ENCODE measurements around the gene RASSF5. TPM values are rescaled to one million over a fixed set of nuclear protein-coding genes. Genes with fewer than 3 reads are reported as not detected.
A peak's percentile ranks its signal among the peaks of the same experiment; 100 is the strongest.

Gene RASSF5
- polyA plus RNA-seq, 1 of the 3 experiments (the other 2 are of a cell fraction): 2.2 TPM

DNA sequence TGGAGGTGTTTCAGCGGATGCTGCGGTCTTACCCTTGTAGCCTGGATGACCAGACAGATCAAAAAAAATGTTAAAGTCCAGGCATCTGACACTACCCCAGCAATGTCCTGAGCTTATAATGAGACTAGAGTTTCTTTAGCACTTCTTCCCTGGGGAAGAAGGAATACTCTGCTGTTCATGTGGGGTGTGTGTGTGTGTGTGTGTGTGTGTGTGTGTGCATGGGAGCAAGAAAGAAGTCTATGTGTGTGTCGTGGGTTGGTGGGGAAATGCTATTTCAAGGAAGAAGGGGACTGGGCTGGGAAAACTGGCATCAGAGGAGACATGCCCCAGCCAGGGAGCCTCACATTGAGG lies 3.0 kb upstream of the RASSF5 start:
- ChIA-PET POLR2A (no interaction called here), CTCF (interaction anchor here (2.0 to 5.2 kb wide), 3 partner anchors 14 to 80 kb away, joined by 15 to 26 read pairs (median 26); no protein-coding TSS in a partner anchor)
- no peaks in the 10 kb centered on the region for H3K36me3 ChIP-seq (replicated peaks in 1 of 2; ENCODE audit: control insufficient read depth in 1 of 2, insufficient read depth in 2 of 2, low read length in 1 of 2)
- no peaks in the 10 kb centered on the region for H4K20me1 ChIP-seq (ENCODE audit: insufficient read depth)
- peak overlapping the region in 1 of 2 experiments; percentile 20; a peak in 1 of 4 replicates for H3K4me3 ChIP-seq (ENCODE audit: low read depth in 2 of 2, low read length in 1 of 2)
- no peak overlapping the region for H2AFZ ChIP-seq (ENCODE audit: low read depth)
- H3K9me3 ChIP-seq: no peaks in the 10 kb centered on the region
- H3K9me2 ChIP-seq: no peaks in the 10 kb centered on the region
- peak overlapping the region in 1 of 2 experiments; percentile 82; a peak in 2 of 4 replicates for H3K27ac ChIP-seq (ENCODE audit: low read depth in 2 of 2, low read length in 1 of 2)
- no peak for DNase-seq
- 0 out of 2 replicates have a peak, but pooled peaks have one; percentile 1 for TF ChIP-seq ELF1 (IDR thresholded peaks at IDR 0.05)
- TF ChIP-seq, protein P1, sequence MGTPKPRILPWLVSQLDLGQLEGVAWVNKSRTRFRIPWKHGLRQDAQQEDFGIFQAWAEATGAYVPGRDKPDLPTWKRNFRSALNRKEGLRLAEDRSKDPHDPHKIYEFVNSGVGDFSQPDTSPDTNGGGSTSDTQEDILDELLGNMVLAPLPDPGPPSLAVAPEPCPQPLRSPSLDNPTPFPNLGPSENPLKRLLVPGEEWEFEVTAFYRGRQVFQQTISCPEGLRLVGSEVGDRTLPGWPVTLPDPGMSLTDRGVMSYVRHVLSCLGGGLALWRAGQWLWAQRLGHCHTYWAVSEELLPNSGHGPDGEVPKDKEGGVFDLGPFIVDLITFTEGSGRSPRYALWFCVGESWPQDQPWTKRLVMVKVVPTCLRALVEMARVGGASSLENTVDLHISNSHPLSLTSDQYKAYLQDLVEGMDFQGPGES (IDR thresholded peaks at IDR 0.05; ENCODE audit: low read depth, low read length): no peak
- TF ChIP-seq, protein P2, sequence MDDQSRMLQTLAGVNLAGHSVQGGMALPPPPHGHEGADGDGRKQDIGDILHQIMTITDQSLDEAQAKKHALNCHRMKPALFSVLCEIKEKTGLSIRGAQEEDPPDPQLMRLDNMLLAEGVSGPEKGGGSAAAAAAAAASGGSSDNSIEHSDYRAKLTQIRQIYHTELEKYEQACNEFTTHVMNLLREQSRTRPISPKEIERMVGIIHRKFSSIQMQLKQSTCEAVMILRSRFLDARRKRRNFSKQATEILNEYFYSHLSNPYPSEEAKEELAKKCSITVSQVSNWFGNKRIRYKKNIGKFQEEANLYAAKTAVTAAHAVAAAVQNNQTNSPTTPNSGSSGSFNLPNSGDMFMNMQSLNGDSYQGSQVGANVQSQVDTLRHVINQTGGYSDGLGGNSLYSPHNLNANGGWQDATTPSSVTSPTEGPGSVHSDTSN (IDR thresholded peaks at IDR 0.05): peak; percentile 48; the same call in 1 of the 2 replicates
- TF ChIP-seq, protein P3, sequence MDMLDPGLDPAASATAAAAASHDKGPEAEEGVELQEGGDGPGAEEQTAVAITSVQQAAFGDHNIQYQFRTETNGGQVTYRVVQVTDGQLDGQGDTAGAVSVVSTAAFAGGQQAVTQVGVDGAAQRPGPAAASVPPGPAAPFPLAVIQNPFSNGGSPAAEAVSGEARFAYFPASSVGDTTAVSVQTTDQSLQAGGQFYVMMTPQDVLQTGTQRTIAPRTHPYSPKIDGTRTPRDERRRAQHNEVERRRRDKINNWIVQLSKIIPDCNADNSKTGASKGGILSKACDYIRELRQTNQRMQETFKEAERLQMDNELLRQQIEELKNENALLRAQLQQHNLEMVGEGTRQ (IDR thresholded peaks at IDR 0.05; ENCODE audit: borderline replicate concordance, low read depth, low read length): no peak
- H3F3A ChIP-seq (replicated peaks; ENCODE audit: insufficient read depth): peaks cover 28% of the 10 kb centered on the region
- WGBS (ENCODE audit: low lambda C conversion rate): 8% methylated on average over 3 of the region's 3 CpGs
- peaks cover 16 to 22% of the 10 kb centered on the region in 2 experiments; a peak in 3 of 4 replicates for H3K4me1 ChIP-seq (ENCODE audit: control insufficient read depth in 1 of 2, insufficient read depth in 2 of 2, low read depth in 1 of 2, low read length in 1 of 2)
- H3K79me2 ChIP-seq (ENCODE audit: insufficient read depth): no peaks in the 10 kb centered on the region
- no peaks in the 10 kb centered on the region for H3K27me3 ChIP-seq (ENCODE audit: insufficient read depth)
- no peak overlapping the region for H3K9ac ChIP-seq
- H3K4me2 ChIP-seq: peak overlapping the region; percentile 65

DNA sequence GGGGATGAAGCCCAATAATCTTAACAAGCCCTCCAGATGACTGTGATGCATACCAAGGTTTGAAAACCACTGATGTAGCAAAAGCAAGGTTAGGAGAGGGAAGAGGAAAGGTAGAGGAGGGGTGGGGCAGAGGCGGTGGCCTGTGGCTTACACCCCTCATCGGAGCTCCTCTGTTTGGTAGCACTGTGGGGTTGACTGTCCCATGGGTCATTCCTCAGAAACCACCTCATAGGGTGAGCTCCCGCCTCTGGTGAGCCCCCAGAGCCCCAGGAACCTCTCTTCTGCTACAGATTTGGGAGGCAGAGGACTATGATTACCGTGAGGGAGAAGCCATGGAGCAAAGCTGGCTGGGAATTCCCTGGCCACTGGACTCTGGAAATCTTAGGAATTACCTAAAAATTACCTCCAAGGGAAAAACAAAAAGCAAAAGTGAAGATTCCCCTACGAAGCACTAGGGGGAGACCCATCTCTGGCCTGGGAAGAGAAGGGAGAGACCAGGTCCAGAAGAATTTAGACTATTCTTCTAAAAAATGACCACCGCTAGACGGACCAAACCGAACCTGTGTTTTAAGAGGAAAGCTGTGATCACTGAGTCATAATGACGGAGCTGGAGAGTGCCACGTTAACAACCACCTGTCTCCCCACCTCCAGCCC lies 1.5 kb upstream of the RASSF5 start:
- Histone ChIP-seq H3K9me2 (no peaks in the 10 kb centered on the region), H3K4me1 (ENCODE audit: control insufficient read depth in 1 of 2, insufficient read depth in 2 of 2, low read depth in 1 of 2, low read length in 1 of 2) (peaks cover 16 to 21% of the 10 kb centered on the region in 2 experiments; a peak in 3 of 4 replicates), H3F3A (replicated peaks; ENCODE audit: insufficient read depth) (peaks cover 27% of the 10 kb centered on the region), H3K79me2 (ENCODE audit: insufficient read depth) (no peaks in the 10 kb centered on the region), H3K9ac (no peak overlapping the region), H4K20me1 (ENCODE audit: insufficient read depth) (no peaks in the 10 kb centered on the region), H3K36me3 (replicated peaks in 1 of 2; ENCODE audit: control insufficient read depth in 1 of 2, insufficient read depth in 2 of 2, low read length in 1 of 2) (no peaks in the 10 kb centered on the region), H2AFZ (ENCODE audit: low read depth) (no peak overlapping the region), H3K9me3 (no peaks in the 10 kb centered on the region), H3K4me3 (ENCODE audit: low read depth in 2 of 2, low read length in 1 of 2) (no peak overlapping the region; a peak in 1 of 4 replicates), H3K27me3 (ENCODE audit: insufficient read depth) (no peaks in the 10 kb centered on the region), H3K27ac (ENCODE audit: low read depth in 2 of 2, low read length in 1 of 2) (no peak overlapping the region), H3K4me2 (no peak overlapping the region)
- DNase-seq: peak; percentile 51
- 51% methylated on average over 9 of the region's 10 CpGs for WGBS (ENCODE audit: low lambda C conversion rate)
- ChIA-PET CTCF (interaction anchor here (0.8 to 4.6 kb wide), 16 partner anchors 9 to 128 kb away, joined by 3 to 30 read pairs (median 6); no protein-coding TSS in a partner anchor), POLR2A (no interaction called here)
- TF ChIP-seq JUND (IDR thresholded peaks at IDR 0.05): no peak
- TF ChIP-seq SMC3 (IDR thresholded peaks at IDR 0.05; ENCODE audit: low read depth, low read length): peak; percentile 19; the same call in 1 of the 2 replicates
- TF ChIP-seq, protein P4, sequence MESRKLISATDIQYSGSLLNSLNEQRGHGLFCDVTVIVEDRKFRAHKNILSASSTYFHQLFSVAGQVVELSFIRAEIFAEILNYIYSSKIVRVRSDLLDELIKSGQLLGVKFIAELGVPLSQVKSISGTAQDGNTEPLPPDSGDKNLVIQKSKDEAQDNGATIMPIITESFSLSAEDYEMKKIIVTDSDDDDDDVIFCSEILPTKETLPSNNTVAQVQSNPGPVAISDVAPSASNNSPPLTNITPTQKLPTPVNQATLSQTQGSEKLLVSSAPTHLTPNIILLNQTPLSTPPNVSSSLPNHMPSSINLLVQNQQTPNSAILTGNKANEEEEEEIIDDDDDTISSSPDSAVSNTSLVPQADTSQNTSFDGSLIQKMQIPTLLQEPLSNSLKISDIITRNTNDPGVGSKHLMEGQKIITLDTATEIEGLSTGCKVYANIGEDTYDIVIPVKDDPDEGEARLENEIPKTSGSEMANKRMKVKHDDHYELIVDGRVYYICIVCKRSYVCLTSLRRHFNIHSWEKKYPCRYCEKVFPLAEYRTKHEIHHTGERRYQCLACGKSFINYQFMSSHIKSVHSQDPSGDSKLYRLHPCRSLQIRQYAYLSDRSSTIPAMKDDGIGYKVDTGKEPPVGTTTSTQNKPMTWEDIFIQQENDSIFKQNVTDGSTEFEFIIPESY (IDR thresholded peaks at IDR 0.05; ENCODE audit: borderline replicate concordance, low read depth): no peak
- TF ChIP-seq, protein P5, sequence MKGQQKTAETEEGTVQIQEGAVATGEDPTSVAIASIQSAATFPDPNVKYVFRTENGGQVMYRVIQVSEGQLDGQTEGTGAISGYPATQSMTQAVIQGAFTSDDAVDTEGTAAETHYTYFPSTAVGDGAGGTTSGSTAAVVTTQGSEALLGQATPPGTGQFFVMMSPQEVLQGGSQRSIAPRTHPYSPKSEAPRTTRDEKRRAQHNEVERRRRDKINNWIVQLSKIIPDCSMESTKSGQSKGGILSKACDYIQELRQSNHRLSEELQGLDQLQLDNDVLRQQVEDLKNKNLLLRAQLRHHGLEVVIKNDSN (IDR thresholded peaks at IDR 0.05; ENCODE audit: borderline replicate concordance, low read depth): no peak
- no peak for TF ChIP-seq TCF12 (IDR thresholded peaks at IDR 0.05)
- TF ChIP-seq GABPA (IDR thresholded peaks at IDR 0.05; ENCODE audit: low read depth): no peak
- peak; percentile 57 for TF ChIP-seq RAD21 (IDR thresholded peaks at IDR 0.05; ENCODE audit: low read length)
- TF ChIP-seq SIN3A (IDR thresholded peaks at IDR 0.05; ENCODE audit: borderline replicate concordance, low read depth, low read length): no peak
- TF ChIP-seq, protein P6, sequence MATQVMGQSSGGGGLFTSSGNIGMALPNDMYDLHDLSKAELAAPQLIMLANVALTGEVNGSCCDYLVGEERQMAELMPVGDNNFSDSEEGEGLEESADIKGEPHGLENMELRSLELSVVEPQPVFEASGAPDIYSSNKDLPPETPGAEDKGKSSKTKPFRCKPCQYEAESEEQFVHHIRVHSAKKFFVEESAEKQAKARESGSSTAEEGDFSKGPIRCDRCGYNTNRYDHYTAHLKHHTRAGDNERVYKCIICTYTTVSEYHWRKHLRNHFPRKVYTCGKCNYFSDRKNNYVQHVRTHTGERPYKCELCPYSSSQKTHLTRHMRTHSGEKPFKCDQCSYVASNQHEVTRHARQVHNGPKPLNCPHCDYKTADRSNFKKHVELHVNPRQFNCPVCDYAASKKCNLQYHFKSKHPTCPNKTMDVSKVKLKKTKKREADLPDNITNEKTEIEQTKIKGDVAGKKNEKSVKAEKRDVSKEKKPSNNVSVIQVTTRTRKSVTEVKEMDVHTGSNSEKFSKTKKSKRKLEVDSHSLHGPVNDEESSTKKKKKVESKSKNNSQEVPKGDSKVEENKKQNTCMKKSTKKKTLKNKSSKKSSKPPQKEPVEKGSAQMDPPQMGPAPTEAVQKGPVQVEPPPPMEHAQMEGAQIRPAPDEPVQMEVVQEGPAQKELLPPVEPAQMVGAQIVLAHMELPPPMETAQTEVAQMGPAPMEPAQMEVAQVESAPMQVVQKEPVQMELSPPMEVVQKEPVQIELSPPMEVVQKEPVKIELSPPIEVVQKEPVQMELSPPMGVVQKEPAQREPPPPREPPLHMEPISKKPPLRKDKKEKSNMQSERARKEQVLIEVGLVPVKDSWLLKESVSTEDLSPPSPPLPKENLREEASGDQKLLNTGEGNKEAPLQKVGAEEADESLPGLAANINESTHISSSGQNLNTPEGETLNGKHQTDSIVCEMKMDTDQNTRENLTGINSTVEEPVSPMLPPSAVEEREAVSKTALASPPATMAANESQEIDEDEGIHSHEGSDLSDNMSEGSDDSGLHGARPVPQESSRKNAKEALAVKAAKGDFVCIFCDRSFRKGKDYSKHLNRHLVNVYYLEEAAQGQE (IDR thresholded peaks at IDR 0.05; ENCODE audit: low read depth, low read length): no peak
- no peak for TF ChIP-seq FOXM1 (IDR thresholded peaks at IDR 0.05; ENCODE audit: low read depth)
- TF ChIP-seq, protein P3 (IDR thresholded peaks at IDR 0.05; ENCODE audit: borderline replicate concordance, low read depth, low read length): no peak
